Astrocyte of the cerebellum (primary cell): Measurements from ENCODE around the gene CHMP1A.

Experiments
- DNase-seq: peaks from one replicate; pipeline ENCODE4 v3.0.0-alpha.2; 2011; ENCODE audit warnings: low read depth
- H3K4me3 ChIP-seq: 2 replicates; pipeline ENCODE4 v1.5.1; 2011; ENCODE audit warnings: mild to moderate bottlenecking, low read depth, low read length, moderate library complexity
- CTCF ChIP-seq: IDR thresholded peaks from 2 replicates; pipeline ENCODE4 v1.5.1; 2012; ENCODE audit warnings: low read length, low read depth, moderate library complexity, mild to moderate bottlenecking; ENCODE audit errors: missing control alignments
- in situ Hi-C: cut with HindIII; loops from 2 replicates; pipeline ENCODE4 v1.10.0; 2017; ENCODE audit warnings: low sequenced_read_pairs

The CHMP1A gene

DNA sequence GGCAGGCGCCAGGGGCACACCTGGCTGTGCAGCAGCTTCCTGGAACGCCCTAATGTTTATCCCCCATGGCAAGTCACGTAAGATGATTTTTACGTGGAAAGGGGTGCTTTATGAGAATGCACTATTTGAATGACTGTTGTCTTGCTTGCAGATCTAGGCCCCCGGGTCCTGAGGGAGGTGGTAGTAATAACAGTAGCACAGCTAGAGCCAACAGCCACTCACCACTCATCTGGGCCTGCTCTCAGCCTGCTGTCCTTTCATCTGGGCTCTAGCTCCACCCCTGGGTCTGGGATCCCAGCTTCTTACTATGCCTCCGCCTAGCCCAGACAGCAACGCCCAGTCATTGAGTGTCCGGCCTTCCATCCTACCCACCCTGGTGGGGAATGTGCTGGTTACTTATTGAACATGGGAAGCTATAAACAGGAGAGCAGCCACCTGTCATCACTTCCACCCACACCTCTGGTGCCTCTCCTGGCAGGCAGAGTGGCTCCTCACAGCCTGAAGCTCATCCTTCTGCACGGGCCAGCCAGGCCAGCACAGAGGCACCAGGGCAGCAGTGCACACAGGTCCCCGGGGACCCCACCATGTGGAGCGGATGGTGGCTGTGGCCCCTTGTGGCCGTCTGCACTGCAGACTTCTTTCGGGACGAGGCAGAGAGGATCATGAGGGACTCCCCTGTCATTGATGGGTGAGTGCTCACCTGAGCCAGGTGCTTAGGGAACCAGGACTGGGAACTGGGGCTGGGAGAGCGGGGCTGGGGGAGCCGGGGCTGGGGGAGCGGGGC is 27.5 kb downstream of the CHMP1A start:
- no peak for DNase-seq

GRCh38 chr16:89624777-89625761 is 32.4 kb downstream of the CHMP1A start:
- no peak overlapping the region for H3K4me3 ChIP-seq
- no peak for TF ChIP-seq CTCF
- in situ Hi-C loops = no loop called here
- no peak for DNase-seq

More for the DNA sequence above, 27.5 kb downstream of the CHMP1A start:
- no peak for TF ChIP-seq CTCF
- H3K4me3 ChIP-seq = no peak overlapping the region
- in situ Hi-C loops = no loop called here

DNA sequence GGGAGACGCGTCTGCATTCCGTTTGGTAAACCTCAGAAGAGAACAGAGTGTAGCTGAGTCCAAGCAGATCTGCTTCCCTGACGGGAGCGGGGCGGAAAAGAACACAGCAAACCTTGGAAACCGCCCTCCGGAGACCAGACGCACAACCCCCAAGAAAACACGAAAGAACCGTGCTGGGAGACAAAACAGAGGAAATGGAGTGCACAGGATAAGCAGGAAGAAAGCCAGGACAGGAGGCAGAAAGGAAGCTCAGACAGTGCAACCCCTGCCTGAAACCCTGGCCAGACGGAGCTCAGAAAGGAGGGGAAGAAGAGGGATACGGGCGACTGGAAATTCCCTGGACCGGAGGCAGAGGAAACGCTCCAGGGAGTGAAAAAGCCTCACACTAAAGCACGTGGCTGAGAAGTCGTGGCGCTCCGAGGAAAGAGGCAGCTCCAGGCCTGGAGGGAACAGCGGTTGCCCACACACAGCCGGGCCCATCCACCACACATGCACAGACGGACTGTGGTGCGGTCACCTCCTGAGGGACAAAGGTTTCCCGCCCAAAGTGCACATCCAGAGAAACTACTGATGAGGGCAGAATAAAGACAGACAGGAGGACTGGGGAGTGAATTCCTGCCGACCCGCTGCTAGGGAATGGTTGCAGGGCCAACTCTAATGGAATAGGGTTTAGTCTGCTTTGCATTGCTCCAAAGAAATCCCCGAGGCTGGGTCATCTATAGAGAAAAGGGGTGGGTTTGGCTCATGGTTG is 33.8 kb downstream of the CHMP1A start:
- no peak for DNase-seq
- in situ Hi-C loops = no loop called here
- TF ChIP-seq CTCF = no peak
- no peak overlapping the region for H3K4me3 ChIP-seq

DNA sequence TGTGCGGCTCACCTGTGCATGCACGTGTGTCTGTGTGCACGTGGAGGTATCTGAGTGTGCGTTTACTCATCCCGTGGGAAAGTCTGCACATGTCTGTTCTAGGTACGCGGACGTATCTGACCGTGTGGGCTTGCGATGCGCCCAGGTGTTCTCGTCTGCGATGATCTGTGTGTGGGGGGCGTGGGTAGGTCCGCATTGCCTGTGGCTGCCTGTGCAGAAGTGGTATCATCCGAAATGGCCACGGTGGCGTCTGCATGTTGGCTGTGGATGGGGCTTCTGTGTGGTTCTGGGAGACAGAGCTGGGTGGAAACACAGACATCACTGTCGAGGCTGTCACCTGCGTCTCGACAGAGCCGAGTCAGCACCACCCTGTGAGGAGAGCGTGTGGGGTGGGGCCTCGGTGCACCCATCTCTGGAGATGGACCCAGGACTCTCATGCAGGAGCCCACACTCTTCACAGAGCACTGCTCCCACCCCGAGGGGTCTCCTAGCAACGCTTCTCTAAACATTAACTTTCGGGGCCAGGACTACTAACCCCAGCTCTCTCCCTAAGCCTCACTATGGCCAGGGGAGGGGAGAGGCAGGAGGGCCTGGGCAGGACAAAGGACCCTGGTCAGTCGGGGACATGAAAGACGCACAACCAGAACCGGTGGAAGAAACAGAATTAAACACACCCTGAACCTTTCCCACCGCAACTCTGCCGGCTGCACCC is 35.7 kb downstream of the CHMP1A start:
- in situ Hi-C loops = no loop called here
- TF ChIP-seq CTCF = no peak
- no peak for DNase-seq
- no peak overlapping the region for H3K4me3 ChIP-seq

DNA sequence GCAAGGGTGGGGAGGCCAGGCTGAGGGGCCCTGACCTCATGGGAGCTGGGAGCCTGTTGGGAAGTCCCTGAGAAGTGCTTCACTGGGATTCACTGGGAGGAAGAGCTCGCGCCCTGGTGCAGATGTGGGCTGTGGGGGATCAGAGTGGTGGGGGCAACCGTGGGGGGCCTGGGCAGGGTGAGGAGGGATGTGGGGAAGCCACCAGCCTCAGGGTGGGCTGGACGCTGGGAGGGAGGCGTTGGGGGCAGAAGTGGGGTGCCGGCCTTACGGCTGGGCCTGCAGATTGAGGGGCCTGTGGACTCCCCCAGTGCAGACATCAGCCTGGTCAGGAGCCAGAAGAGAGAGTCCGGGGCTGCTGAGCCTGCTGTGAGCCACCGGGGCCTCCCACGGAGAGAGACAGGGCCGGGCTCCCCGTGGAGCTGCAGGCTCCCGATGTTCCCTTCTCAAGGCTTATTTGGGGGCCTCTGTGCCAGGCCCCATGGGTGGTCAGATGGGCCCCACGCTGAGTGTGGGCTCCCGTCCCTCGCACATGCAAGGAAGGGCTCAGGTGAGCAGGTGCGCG is 36.3 kb downstream of the CHMP1A start:
- no peak for DNase-seq
- no peak for TF ChIP-seq CTCF
- in situ Hi-C loops = no loop called here
- H3K4me3 ChIP-seq = no peak overlapping the region
